OCI-LY7 (cell line): ENCODE measurements around the gene ELOVL5. TPM values are rescaled to one million over a fixed set of nuclear protein-coding genes. Genes with fewer than 3 reads are reported as not detected.

Experiments
- BruUV-seq: library from RNA; stranded (reverse); fragments of 400-500 nt; replicated peaks from 2 replicates; lab custom pipeline; 2021; lab: Mats Ljungman, UMichigan
- CTCF ChIA-PET: fragments of 300-600 bp; sonication (Branson Sonifier 250); formaldehyde crosslinking; loops from one replicate; lab custom pipeline; 2022; ENCODE audit warnings: antibody characterized with exemption; ENCODE audit not compliant: unreplicated experiment; lab: Charles Lee
- POLR2A ChIA-PET: fragments of 300-600 bp; sonication (Branson Sonifier 250); formaldehyde crosslinking; loops from one replicate; lab custom pipeline; 2022; ENCODE audit warnings: antibody characterized with exemption; lab: Charles Lee
- DNase-seq: peaks from one replicate; pipeline ENCODE4 v3.0.0-alpha.2; 2015; ENCODE audit warnings: low spot score
- H2AFZ ChIP-seq: fragments of 200-600 bp; sonication (generic), shearing (Covaris generic); 2 replicates; pipeline ENCODE4 v1.6.1; 2014; ENCODE audit warnings: mild to moderate bottlenecking, antibody characterized with exemption, low read length, moderate library complexity
- H3K27ac ChIP-seq: fragments of 200-600 bp; sonication (generic); 2 replicates; pipeline ENCODE4 v1.5.1; 2014; ENCODE audit warnings: mixed run types, low read depth, mild to moderate bottlenecking, moderate library complexity, low read length, inconsistent platforms; ENCODE audit not compliant: poor library complexity, severe bottlenecking
- H3K36me3 ChIP-seq: fragments of 200-600 bp; sonication (generic); 2 replicates; pipeline ENCODE4 v1.6.1; 2014; ENCODE audit warnings: mild to moderate bottlenecking, antibody characterized with exemption, low read length, moderate library complexity, mixed read lengths; ENCODE audit not compliant: insufficient read depth
- H3K4me1 ChIP-seq: fragments of 200-600 bp; sonication (generic); 2 replicates; pipeline ENCODE4 v1.5.1; 2014; ENCODE audit warnings: mild to moderate bottlenecking, low read length; ENCODE audit not compliant: insufficient read depth, poor library complexity, severe bottlenecking
- H3K4me2 ChIP-seq: fragments of 200-600 bp; sonication (generic); 2 replicates; pipeline ENCODE4 v1.6.1; 2014; ENCODE audit warnings: mild to moderate bottlenecking, low read length
- H3K4me3 ChIP-seq: fragments of 200-600 bp; sonication (generic); 2 replicates; pipeline ENCODE4 v1.5.1; 2014; ENCODE audit warnings: mild to moderate bottlenecking, low read depth, low read length; ENCODE audit not compliant: poor library complexity, severe bottlenecking
- H3K79me2 ChIP-seq: fragments of 200-600 bp; sonication (generic); 2 replicates; pipeline ENCODE4 v1.6.1; 2016; ENCODE audit warnings: low read depth, mild to moderate bottlenecking, low read length, moderate library complexity, mixed read lengths; ENCODE audit not compliant: insufficient read depth
- H3K9me2 ChIP-seq: fragments of 200-600 bp; sonication (generic); 2 replicates; pipeline ENCODE4 v1.6.1; 2016; ENCODE audit warnings: mild to moderate bottlenecking, low read length, mixed read lengths; ENCODE audit not compliant: insufficient read depth
- H3K9me3 ChIP-seq: fragments of 200-600 bp; sonication (generic); 2 replicates; pipeline ENCODE4 v1.6.1; 2014; ENCODE audit warnings: mild to moderate bottlenecking, mixed run types, low read length, mixed read lengths
- H4K20me1 ChIP-seq: fragments of 200-600 bp; sonication (generic); 2 replicates; pipeline ENCODE4 v1.6.1; 2014; ENCODE audit warnings: mild to moderate bottlenecking, antibody characterized with exemption, low read length, moderate library complexity, mixed read lengths; ENCODE audit not compliant: insufficient read depth
- EZH2phosphoT487 ChIP-seq: fragments of 200-600 bp; sonication (generic); IDR thresholded peaks from 2 replicates; pipeline ENCODE4 v1.6.1; 2018; ENCODE audit warnings: low read depth, borderline replicate concordance, mild to moderate bottlenecking, mixed run types, antibody characterized with exemption, low read length, moderate library complexity, mixed read lengths
- intact Hi-C: fragments of 100-400 bp; cut with micrococcal nuclease; formaldehyde crosslinking; loops from one replicate; pipeline ENCODE4 v1.10.0; 2022; ENCODE audit not compliant: unreplicated experiment
- total RNA-seq, 2 experiments: library from RNA; depleted of rRNA in 1 of 2; stranded (reverse); fragments of >200 nt in 1 of 2; shearing (Covaris generic) in 1 of 2; gene quantifications; 2 replicates each; pipeline ENCODE4 v1.2.3, GENCODE V29; 2014 to 2022
- TF ChIP-seq, protein P1 (sequence below): fragments of 200-600 bp; sonication (generic); conservative IDR thresholded peaks from 2 replicates; pipeline ENCODE4 v1.5.1; 2014; ENCODE audit warnings: mild to moderate bottlenecking, antibody characterized with exemption, low read length, moderate library complexity, mixed read lengths

The ELOVL5 gene
- total RNA-seq, 2 experiments from 2014 or later = 66.8 to 97.1 TPM

DNA sequence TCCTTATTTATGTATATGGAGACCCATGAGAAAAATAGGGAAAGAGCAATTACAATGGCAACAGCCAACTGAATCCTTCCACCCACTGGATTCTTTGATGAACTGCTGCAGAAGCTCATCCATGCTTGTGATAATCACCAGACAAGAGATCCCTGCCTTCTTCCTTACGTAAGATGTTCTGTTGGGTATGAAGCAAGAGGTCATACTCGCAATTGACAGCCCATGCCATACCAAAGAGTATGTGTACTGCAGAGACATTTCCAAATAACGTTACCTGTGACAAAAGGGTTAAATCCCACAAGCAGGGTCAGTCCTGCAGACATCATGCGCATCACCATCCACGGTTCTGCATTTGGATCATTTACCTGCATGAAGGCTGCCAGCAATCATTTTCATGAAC is 27.8 kb downstream of the ELOVL5 start:
- Histone ChIP-seq H3K4me1 (peaks cover 30% of the 10 kb centered on the region), H3K4me3 (no peak overlapping the region), H3K36me3 (peaks cover 33% of the 10 kb centered on the region), H3K27ac (no peak overlapping the region), H2AFZ (no peak overlapping the region), H3K79me2 (peaks cover 97% of the 10 kb centered on the region), H4K20me1 (peaks cover 11% of the 10 kb centered on the region; the same call in 1 of the 2 replicates), H3K9me2 (no peaks in the 10 kb centered on the region), H3K9me3 (no peaks in the 10 kb centered on the region), H3K4me2 (no peak overlapping the region)
- BruUV-seq = no TSS peak
- ChIA-PET POLR2A (interaction anchor here (1.2 to 4.0 kb wide), 4 partner anchors 9 to 25 kb away, joined by 3 to 36 read pairs (median 13); no protein-coding TSS in a partner anchor), CTCF (interaction anchor here (1.4 kb wide), 1 partner anchor 9 kb away, joined by 3 read pairs; no protein-coding TSS in a partner anchor)
- TF ChIP-seq EZH2phosphoT487 = no peak
- TF ChIP-seq, protein P1, sequence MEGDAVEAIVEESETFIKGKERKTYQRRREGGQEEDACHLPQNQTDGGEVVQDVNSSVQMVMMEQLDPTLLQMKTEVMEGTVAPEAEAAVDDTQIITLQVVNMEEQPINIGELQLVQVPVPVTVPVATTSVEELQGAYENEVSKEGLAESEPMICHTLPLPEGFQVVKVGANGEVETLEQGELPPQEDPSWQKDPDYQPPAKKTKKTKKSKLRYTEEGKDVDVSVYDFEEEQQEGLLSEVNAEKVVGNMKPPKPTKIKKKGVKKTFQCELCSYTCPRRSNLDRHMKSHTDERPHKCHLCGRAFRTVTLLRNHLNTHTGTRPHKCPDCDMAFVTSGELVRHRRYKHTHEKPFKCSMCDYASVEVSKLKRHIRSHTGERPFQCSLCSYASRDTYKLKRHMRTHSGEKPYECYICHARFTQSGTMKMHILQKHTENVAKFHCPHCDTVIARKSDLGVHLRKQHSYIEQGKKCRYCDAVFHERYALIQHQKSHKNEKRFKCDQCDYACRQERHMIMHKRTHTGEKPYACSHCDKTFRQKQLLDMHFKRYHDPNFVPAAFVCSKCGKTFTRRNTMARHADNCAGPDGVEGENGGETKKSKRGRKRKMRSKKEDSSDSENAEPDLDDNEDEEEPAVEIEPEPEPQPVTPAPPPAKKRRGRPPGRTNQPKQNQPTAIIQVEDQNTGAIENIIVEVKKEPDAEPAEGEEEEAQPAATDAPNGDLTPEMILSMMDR = no peak
- DNase-seq = no peak
- intact Hi-C loops = no loop called here

DNA sequence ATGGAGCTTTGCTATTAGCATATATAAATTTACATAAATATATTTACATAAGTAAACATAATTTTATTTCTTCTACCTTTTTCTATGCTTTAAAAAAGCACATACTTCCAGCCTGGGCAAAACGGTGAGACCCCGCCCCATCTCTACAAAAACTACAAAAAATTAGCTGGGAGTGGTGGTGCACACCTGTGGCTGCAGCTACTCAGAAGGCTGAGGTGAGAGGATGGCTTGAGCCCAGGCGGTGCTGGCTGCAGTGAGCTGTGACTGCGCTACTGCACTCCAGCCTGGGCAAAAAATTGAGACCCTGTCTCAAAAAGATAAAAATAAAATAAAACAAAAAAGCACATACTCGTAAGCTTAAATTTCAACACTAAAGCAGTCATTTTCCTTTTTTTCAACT is 30.3 kb downstream of the ELOVL5 start:
- no peak overlapping the region for H3K4me3 ChIP-seq

More for the DNA sequence above, 30.3 kb downstream of the ELOVL5 start:
- BruUV-seq = no TSS peak
- no peak for DNase-seq
- Histone ChIP-seq H3K36me3 (peaks cover 28% of the 10 kb centered on the region), H3K4me2 (no peak overlapping the region), H3K79me2 (peaks cover 97% of the 10 kb centered on the region), H4K20me1 (peaks cover 28% of the 10 kb centered on the region; the same call in 1 of the 2 replicates), H3K9me2 (no peaks in the 10 kb centered on the region), H3K9me3 (no peaks in the 10 kb centered on the region), H2AFZ (no peak overlapping the region), H3K27ac (no peak overlapping the region), H3K4me1 (peaks cover 54% of the 10 kb centered on the region)
- ChIA-PET CTCF (no interaction called here), POLR2A (interaction anchor here (0.6 to 2.7 kb wide), 7 partner anchors 9 to 722 kb away, joined by 3 to 15 read pairs (median 5); no protein-coding TSS in a partner anchor)
- intact Hi-C loops = no loop called here
- no peak for TF ChIP-seq EZH2phosphoT487
- TF ChIP-seq, protein P1 = no peak
